GM19238 (cell line): Measurements from ENCODE around the gene PRKCA.

ENCODE experiments used
- DNase-seq: peaks from one replicate; pipeline ENCODE4 v3.0.0; 2011; ENCODE audit warnings: low spot score; ENCODE audit not compliant: insufficient read length

Gene PRKCA

GRCh38 chr17:66727634-66728570, 425.5 kb downstream of the PRKCA start:
- peak; percentile 56 for DNase-seq

GRCh38 chr17:66730461-66730923, 428.1 kb downstream of the PRKCA start:
- no peak for DNase-seq

GRCh38 chr17:66733759-66734158, 431.3 kb downstream of the PRKCA start:
- DNase-seq = no peak

GRCh38 chr17:66734186-66734943, 432.0 kb downstream of the PRKCA start:
- DNase-seq = no peak

GRCh38 chr17:66737524-66737923, 435.1 kb downstream of the PRKCA start:
- DNase-seq = no peak

- no peak for DNase-seq
Measured at GRCh38 chr17:66738301-66738700, 435.9 kb downstream of the PRKCA start.

GRCh38 chr17:66739553-66739952, 437.1 kb downstream of the PRKCA start:
- DNase-seq = no peak

- DNase-seq = no peak
Measured at GRCh38 chr17:66740226-66740625, 437.8 kb downstream of the PRKCA start.

- no peak for DNase-seq
Measured at GRCh38 chr17:66743511-66743910, 441.1 kb downstream of the PRKCA start.

- no peak for DNase-seq
Measured at GRCh38 chr17:66746736-66747135, 444.3 kb downstream of the PRKCA start.

- DNase-seq = no peak
Measured at GRCh38 chr17:66747578-66748275, 445.3 kb downstream of the PRKCA start.

GRCh38 chr17:66748578-66748977, 446.2 kb downstream of the PRKCA start:
- DNase-seq = no peak

- no peak for DNase-seq
Measured at GRCh38 chr17:66749217-66749832, 446.9 kb downstream of the PRKCA start.

- DNase-seq = no peak
Measured at GRCh38 chr17:66750116-66750515, 447.7 kb downstream of the PRKCA start.

GRCh38 chr17:66750781-66751543, 448.5 kb downstream of the PRKCA start:
- DNase-seq = no peak

- DNase-seq = no peak
Measured at GRCh38 chr17:66751771-66752170, 449.4 kb downstream of the PRKCA start.

GRCh38 chr17:66752411-66752810, 450.0 kb downstream of the PRKCA start:
- DNase-seq = no peak

- no peak for DNase-seq
Measured at GRCh38 chr17:66753126-66753920, 450.9 kb downstream of the PRKCA start.

- DNase-seq = no peak
Measured at GRCh38 chr17:66755101-66755943, 452.9 kb downstream of the PRKCA start.
